ENCODE measurements around the gene TMEM8B.

TMEM8B gene, protein sequence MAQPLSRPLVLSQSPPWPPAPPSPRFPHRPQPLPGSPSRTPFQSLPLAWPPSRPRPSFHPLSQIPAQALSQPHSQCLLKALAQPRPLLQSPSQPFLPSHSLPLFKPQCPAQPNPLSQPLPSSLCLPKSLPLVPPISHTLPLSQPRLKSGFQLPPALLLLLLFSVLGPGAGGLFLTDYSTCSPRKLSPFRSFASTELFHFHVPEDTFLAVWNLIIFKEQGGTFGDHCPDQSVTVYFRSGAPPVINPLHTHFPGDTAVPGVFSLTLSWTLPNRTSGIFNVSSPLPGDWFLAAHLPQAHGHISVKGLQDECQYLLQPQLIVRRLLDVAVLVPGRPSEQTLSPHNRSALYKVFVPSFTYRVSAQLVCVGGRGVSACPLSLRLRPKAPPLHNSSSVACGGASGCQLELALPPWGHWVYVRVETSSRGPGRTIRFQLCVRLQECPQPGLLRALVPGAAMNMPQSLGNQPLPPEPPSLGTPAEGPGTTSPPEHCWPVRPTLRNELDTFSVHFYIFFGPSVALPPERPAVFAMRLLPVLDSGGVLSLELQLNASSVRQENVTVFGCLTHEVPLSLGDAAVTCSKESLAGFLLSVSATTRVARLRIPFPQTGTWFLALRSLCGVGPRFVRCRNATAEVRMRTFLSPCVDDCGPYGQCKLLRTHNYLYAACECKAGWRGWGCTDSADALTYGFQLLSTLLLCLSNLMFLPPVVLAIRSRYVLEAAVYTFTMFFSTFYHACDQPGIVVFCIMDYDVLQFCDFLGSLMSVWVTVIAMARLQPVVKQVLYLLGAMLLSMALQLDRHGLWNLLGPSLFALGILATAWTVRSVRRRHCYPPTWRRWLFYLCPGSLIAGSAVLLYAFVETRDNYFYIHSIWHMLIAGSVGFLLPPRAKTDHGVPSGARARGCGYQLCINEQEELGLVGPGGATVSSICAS

DNA sequence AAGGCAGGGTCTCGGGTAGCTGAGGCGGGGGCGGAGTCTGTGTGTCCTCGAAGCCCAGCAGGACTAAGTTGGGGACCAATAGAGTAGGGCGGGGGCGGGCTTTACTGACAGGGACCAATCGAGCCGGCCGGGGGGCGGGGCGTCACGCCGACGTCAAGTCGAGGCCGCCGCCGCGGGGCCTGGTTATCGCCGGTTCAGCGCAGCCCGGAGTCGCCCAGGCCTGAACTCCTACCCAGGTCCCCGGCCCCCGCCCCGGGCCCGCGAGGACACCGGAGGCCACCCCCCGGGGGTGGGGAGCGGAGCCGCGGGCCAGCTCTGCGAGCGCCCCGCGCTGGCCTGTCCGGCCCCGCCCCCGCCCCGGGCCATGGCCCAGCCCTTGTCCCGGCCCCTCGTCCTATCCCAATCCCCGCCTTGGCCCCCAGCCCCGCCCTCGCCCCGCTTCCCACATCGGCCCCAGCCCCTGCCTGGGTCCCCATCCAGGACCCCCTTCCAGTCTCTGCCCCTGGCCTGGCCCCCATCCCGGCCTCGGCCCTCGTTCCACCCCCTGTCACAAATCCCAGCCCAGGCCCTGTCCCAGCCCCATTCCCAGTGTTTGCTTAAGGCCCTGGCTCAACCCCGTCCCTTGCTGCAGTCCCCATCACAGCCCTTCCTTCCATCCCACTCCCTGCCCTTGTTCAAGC lies at the start of gene TMEM8B:
Gene TMEM8B, plus strand, starts transcription at position 145 of the 680 bp plus-strand sequence. Its CDS starts 220 bp downstream, at position 365.
- peak within 1 kb of the TSS; percentile 87 for H3K4me3 Mint-ChIP-seq
- no peaks in the 10 kb centered on the region for H3K27me3 Mint-ChIP-seq
- peaks cover 20% of the 10 kb centered on the region for H3K4me1 Mint-ChIP-seq (ENCODE audit: low read depth)

DNA sequence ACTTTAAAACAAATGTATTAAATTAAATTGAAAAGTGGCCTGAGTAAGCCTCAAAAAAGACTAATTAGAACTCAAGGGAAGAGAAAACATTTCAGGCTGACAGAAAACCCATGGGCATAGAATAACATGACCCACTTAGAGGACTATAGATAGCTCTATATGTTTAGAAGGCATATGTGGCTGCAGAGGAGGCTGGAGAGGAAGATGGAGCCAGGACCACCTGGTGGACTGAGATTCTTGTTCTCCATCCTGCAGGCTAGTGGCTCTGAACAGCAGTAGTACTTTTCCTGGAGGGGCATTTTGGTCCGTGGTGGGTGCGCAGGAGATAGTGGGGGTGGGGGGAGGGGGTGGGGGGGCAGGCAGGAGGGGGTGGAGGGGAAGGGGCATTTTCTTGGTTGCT lies 48.0 kb upstream of the TMEM8B start:
- Mint-ChIP-seq H3K27me3 (no peaks in the 10 kb centered on the region), H3K4me3 (no peak overlapping the region), H3K9me3 (no peaks in the 10 kb centered on the region), H3K27ac (no peak overlapping the region), H3K4me1 (ENCODE audit: low read depth) (no peaks in the 10 kb centered on the region), H3K36me3 (ENCODE audit: low read depth) (peaks cover 40% of the 10 kb centered on the region)
- no peak for DNase-seq

More for the DNA sequence above, at the start of gene TMEM8B:
- peaks cover 3% of the 10 kb centered on the region for H3K36me3 Mint-ChIP-seq (ENCODE audit: low read depth)
- no peaks in the 10 kb centered on the region for H3K9me3 Mint-ChIP-seq
- peak within 1 kb of the TSS; percentile 89 for H3K27ac Mint-ChIP-seq
- peak; percentile 94 for DNase-seq

DNA sequence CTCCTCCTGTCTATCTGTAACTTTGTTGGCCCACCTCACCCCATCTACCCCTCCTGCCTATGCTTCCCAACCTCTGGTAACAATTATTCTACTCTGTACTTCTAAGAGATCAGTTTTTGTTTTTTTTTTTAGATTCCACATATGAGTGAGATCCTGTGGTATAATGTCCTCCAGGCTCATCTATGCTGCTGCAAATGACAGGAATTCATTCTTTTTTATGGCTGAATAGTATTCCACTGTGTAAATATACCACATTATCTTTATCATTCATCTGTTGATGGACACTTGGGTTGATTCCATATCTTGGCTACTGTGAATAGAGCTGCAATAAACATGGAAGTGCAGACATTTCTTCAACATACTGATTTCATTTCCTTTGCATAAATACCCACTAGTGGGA lies 45.6 kb upstream of the TMEM8B start:
- H3K9me3 Mint-ChIP-seq, result no peaks in the 10 kb centered on the region

GRCh38 chr9:35789541-35789940 lies 39.5 kb upstream of the TMEM8B start:
- H3K4me1 Mint-ChIP-seq (ENCODE audit: low read depth), result peaks cover 6% of the 10 kb centered on the region
- H3K4me3 Mint-ChIP-seq, result no peak overlapping the region
- no peak overlapping the region for H3K27ac Mint-ChIP-seq
- peaks cover 57% of the 10 kb centered on the region for H3K36me3 Mint-ChIP-seq (ENCODE audit: low read depth)
- no peak for DNase-seq
- no peaks in the 10 kb centered on the region for H3K9me3 Mint-ChIP-seq
- H3K27me3 Mint-ChIP-seq, result no peaks in the 10 kb centered on the region

More for the DNA sequence above, 45.6 kb upstream of the TMEM8B start:
- no peaks in the 10 kb centered on the region for H3K4me1 Mint-ChIP-seq (ENCODE audit: low read depth)
- H3K36me3 Mint-ChIP-seq (ENCODE audit: low read depth), result peaks cover 53% of the 10 kb centered on the region
- no peaks in the 10 kb centered on the region for H3K27me3 Mint-ChIP-seq
- H3K4me3 Mint-ChIP-seq, result no peak overlapping the region
- H3K27ac Mint-ChIP-seq, result no peak overlapping the region
- no peak for DNase-seq

- Mint-ChIP-seq H3K27me3 (no peaks in the 10 kb centered on the region), H3K4me1 (ENCODE audit: low read depth) (peaks cover 6% of the 10 kb centered on the region), H3K36me3 (ENCODE audit: low read depth) (peaks cover 52% of the 10 kb centered on the region), H3K4me3 (no peak overlapping the region), H3K27ac (no peak overlapping the region), H3K9me3 (no peaks in the 10 kb centered on the region)
- no peak for DNase-seq
Measured at GRCh38 chr9:35790025-35790384, 39.0 kb upstream of the TMEM8B start.

GRCh38 chr9:35790385-35791296 lies 38.4 kb upstream of the TMEM8B start:
- Mint-ChIP-seq H3K4me3 (no peak overlapping the region), H3K9me3 (no peaks in the 10 kb centered on the region), H3K4me1 (ENCODE audit: low read depth) (peaks cover 6% of the 10 kb centered on the region), H3K36me3 (ENCODE audit: low read depth) (peaks cover 51% of the 10 kb centered on the region), H3K27ac (no peak overlapping the region), H3K27me3 (no peaks in the 10 kb centered on the region)
- DNase-seq, result peak; percentile 61

GRCh38 chr9:35791297-35791921 lies 37.6 kb upstream of the TMEM8B start, which contains the start of gene NPR2:
NPR2 (plus strand) TSS chr9:35791591; CDS start chr9:35792409, 818 bp downstream.
- Mint-ChIP-seq H3K4me1 (ENCODE audit: low read depth) (peaks cover 6% of the 10 kb centered on the region), H3K36me3 (ENCODE audit: low read depth) (peaks cover 43% of the 10 kb centered on the region), H3K9me3 (no peaks in the 10 kb centered on the region), H3K27me3 (no peaks in the 10 kb centered on the region), H3K4me3 (no peak within 1 kb of the TSS), H3K27ac (no peak within 1 kb of the TSS)
- no peak for DNase-seq

- DNase-seq, result no peak
- H3K27me3 Mint-ChIP-seq, result no peaks in the 10 kb centered on the region
- no peaks in the 10 kb centered on the region for H3K9me3 Mint-ChIP-seq
Measured at GRCh38 chr9:35792024-35792813, 36.8 kb upstream of the TMEM8B start.

GRCh38 chr9:35792826-35793225 lies 36.2 kb upstream of the TMEM8B start:
- H3K4me1 Mint-ChIP-seq (ENCODE audit: low read depth), result peaks cover 15% of the 10 kb centered on the region
- no peak overlapping the region for H3K27ac Mint-ChIP-seq
- no peaks in the 10 kb centered on the region for H3K9me3 Mint-ChIP-seq
- H3K36me3 Mint-ChIP-seq (ENCODE audit: low read depth), result peaks cover 32% of the 10 kb centered on the region
- H3K4me3 Mint-ChIP-seq, result no peak overlapping the region
- DNase-seq, result no peak
- H3K27me3 Mint-ChIP-seq, result no peaks in the 10 kb centered on the region

More at GRCh38 chr9:35792024-35792813, 36.8 kb upstream of the TMEM8B start:
- Mint-ChIP-seq H3K4me3 (no peak overlapping the region), H3K4me1 (ENCODE audit: low read depth) (peaks cover 9% of the 10 kb centered on the region), H3K36me3 (ENCODE audit: low read depth) (peaks cover 38% of the 10 kb centered on the region), H3K27ac (no peak overlapping the region)

DNA sequence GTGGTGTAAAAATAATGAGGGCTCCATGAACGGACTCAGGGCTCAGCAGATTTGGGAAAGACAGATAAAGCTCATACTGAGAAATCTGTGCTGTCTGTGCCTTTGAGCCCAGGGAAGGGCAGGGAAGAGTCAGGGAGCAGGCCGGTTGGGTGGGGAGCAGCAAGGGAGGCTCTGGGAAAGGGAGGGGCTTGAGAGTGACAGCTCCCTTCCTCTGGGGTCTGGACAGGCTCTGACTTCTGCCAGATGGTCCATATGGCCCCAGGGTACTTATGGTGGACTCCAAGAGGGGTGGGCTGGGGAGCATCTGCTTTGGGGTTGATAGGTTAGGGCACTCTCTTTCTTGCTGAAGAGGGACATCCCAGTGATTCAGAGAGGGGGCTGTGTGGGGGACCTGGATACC lies 35.6 kb upstream of the TMEM8B start:
- Mint-ChIP-seq H3K27me3 (no peaks in the 10 kb centered on the region), H3K36me3 (ENCODE audit: low read depth) (peaks cover 28% of the 10 kb centered on the region), H3K4me1 (ENCODE audit: low read depth) (peaks cover 20% of the 10 kb centered on the region), H3K4me3 (no peak overlapping the region), H3K27ac (peak overlapping the region; percentile 42), H3K9me3 (no peaks in the 10 kb centered on the region)
- DNase-seq, result no peak

GRCh38 chr9:35795695-35796094 lies 33.3 kb upstream of the TMEM8B start:
- Mint-ChIP-seq H3K9me3 (no peaks in the 10 kb centered on the region), H3K27ac (no peak overlapping the region), H3K27me3 (no peaks in the 10 kb centered on the region), H3K36me3 (ENCODE audit: low read depth) (peaks cover 28% of the 10 kb centered on the region), H3K4me3 (no peak overlapping the region), H3K4me1 (ENCODE audit: low read depth) (peaks cover 27% of the 10 kb centered on the region)
- no peak for DNase-seq

GRCh38 chr9:35797311-35798109 lies 31.5 kb upstream of the TMEM8B start:
- peaks cover 41% of the 10 kb centered on the region for H3K36me3 Mint-ChIP-seq (ENCODE audit: low read depth)
- H3K4me1 Mint-ChIP-seq (ENCODE audit: low read depth), result peaks cover 27% of the 10 kb centered on the region
- H3K4me3 Mint-ChIP-seq, result no peak overlapping the region
- peak overlapping the region; percentile 48 for H3K27ac Mint-ChIP-seq
- no peaks in the 10 kb centered on the region for H3K9me3 Mint-ChIP-seq
- DNase-seq, result no peak
- no peaks in the 10 kb centered on the region for H3K27me3 Mint-ChIP-seq
